Measurements from ENCODE around the gene RPP40. TPM values are rescaled to one million over a fixed set of nuclear protein-coding genes. Genes with fewer than 3 reads are reported as not detected.

Gene RPP40
- polyA plus RNA-seq, 1 of the 3 experiments (the other 2 are of a cell fraction), result 9.8 TPM

GRCh38 chr6:4950076-4950475, 53.8 kb downstream of the RPP40 start:
- peaks cover 0 to 22% of the 10 kb centered on the region in 2 experiments for H3K36me3 ChIP-seq (replicated peaks in 1 of 2; ENCODE audit: control insufficient read depth in 1 of 2, insufficient read depth in 2 of 2, low read length in 1 of 2)
- no peak for DNase-seq
- ChIA-PET CTCF (no interaction called here), POLR2A (no interaction called here)
- H3K27me3 ChIP-seq (ENCODE audit: insufficient read depth), result no peaks in the 10 kb centered on the region
- no peak overlapping the region for H3K9ac ChIP-seq
- H3K4me3 ChIP-seq (ENCODE audit: low read depth in 2 of 2, low read length in 1 of 2), result no peak overlapping the region
- no peaks in the 10 kb centered on the region for H4K20me1 ChIP-seq (ENCODE audit: insufficient read depth)
- H3K4me2 ChIP-seq, result no peak overlapping the region
- H3K27ac ChIP-seq (ENCODE audit: low read depth in 2 of 2, low read length in 1 of 2), result no peak overlapping the region
- no peaks in the 10 kb centered on the region for H3F3A ChIP-seq (replicated peaks; ENCODE audit: insufficient read depth)
- 99% methylated on average over 11 of the region's 11 CpGs for WGBS (ENCODE audit: low lambda C conversion rate)
- no peak overlapping the region for H2AFZ ChIP-seq (ENCODE audit: low read depth)
- H3K9me3 ChIP-seq, result no peaks in the 10 kb centered on the region
- H3K79me2 ChIP-seq (ENCODE audit: insufficient read depth), result no peaks in the 10 kb centered on the region
- H3K9me2 ChIP-seq, result no peaks in the 10 kb centered on the region
- TF ChIP-seq CHD2 (IDR thresholded peaks at IDR 0.05; ENCODE audit: low read length, partially characterized antibody) (no peak), RCOR1 (IDR thresholded peaks at IDR 0.05; ENCODE audit: low read length) (no peak), GABPA (IDR thresholded peaks at IDR 0.05; ENCODE audit: low read depth) (no peak), GATA2 (CRISPR knock-in tag; IDR thresholded peaks at IDR 0.05) (no peak), CTCF (IDR thresholded peaks at IDR 0.05) (no peak), RXRA (IDR thresholded peaks at IDR 0.05; ENCODE audit: borderline replicate concordance, low read depth) (no peak), SIN3A (IDR thresholded peaks at IDR 0.05; ENCODE audit: borderline replicate concordance, low read depth, low read length) (no peak), JUND (IDR thresholded peaks at IDR 0.05) (no peak)
- H3K4me1 ChIP-seq (ENCODE audit: control insufficient read depth in 1 of 2, insufficient read depth in 2 of 2, low read depth in 1 of 2, low read length in 1 of 2), result peaks cover 0 to 4% of the 10 kb centered on the region in 2 experiments; a peak in 1 of 4 replicates

- CTCF ChIA-PET, result interaction anchor here (1.7 kb wide), 1 partner anchor 8 kb away, joined by 4 read pairs; no protein-coding TSS in a partner anchor
- 97% methylated on average over 10 of the region's 15 CpGs for WGBS (ENCODE audit: low lambda C conversion rate)
- TF ChIP-seq USF1 (IDR thresholded peaks at IDR 0.05; ENCODE audit: borderline replicate concordance, low read depth), result no peak
- no peak for TF ChIP-seq RXRA (IDR thresholded peaks at IDR 0.05; ENCODE audit: borderline replicate concordance, low read depth)
- no peak for TF ChIP-seq GABPA (IDR thresholded peaks at IDR 0.05; ENCODE audit: low read depth)
- no peak for TF ChIP-seq PBX3 (IDR thresholded peaks at IDR 0.05)
- no peak for TF ChIP-seq RCOR1 (IDR thresholded peaks at IDR 0.05; ENCODE audit: low read length)
- TF ChIP-seq JUND (IDR thresholded peaks at IDR 0.05), result no peak
- TF ChIP-seq TAF1 (IDR thresholded peaks at IDR 0.05; ENCODE audit: borderline replicate concordance, low read depth, low read length), result no peak
- TF ChIP-seq FOSL2 (IDR thresholded peaks at IDR 0.05; ENCODE audit: borderline replicate concordance, low read depth), result no peak
- TF ChIP-seq IRF3 (IDR thresholded peaks at IDR 0.05; ENCODE audit: low read depth, low read length), result no peak
- TF ChIP-seq REST (IDR thresholded peaks at IDR 0.05; ENCODE audit: low read depth, low read length), result no peak
- TF ChIP-seq CHD2 (IDR thresholded peaks at IDR 0.05; ENCODE audit: low read length, partially characterized antibody), result no peak
- no peak for TF ChIP-seq RFX5 (IDR thresholded peaks at IDR 0.05; ENCODE audit: low read length)
Measured at GRCh38 chr6:4948781-4949450, 54.9 kb downstream of the RPP40 start.

More at GRCh38 chr6:4948781-4949450, 54.9 kb downstream of the RPP40 start:
- Histone ChIP-seq H3K4me2 (no peak overlapping the region), H3K4me3 (ENCODE audit: low read depth in 2 of 2, low read length in 1 of 2) (no peak overlapping the region), H3K9ac (no peak overlapping the region), H4K20me1 (ENCODE audit: insufficient read depth) (no peaks in the 10 kb centered on the region), H3K27me3 (ENCODE audit: insufficient read depth) (no peaks in the 10 kb centered on the region), H3K4me1 (ENCODE audit: control insufficient read depth in 1 of 2, insufficient read depth in 2 of 2, low read depth in 1 of 2, low read length in 1 of 2) (peaks cover 0 to 4% of the 10 kb centered on the region in 2 experiments; a peak in 1 of 4 replicates), H3K79me2 (ENCODE audit: insufficient read depth) (no peaks in the 10 kb centered on the region), H3K9me2 (no peaks in the 10 kb centered on the region), H3K9me3 (no peaks in the 10 kb centered on the region), H3K27ac (ENCODE audit: low read depth in 2 of 2, low read length in 1 of 2) (no peak overlapping the region), H3K36me3 (replicated peaks in 1 of 2; ENCODE audit: control insufficient read depth in 1 of 2, insufficient read depth in 2 of 2, low read length in 1 of 2) (peaks cover 0 to 13% of the 10 kb centered on the region in 2 experiments), H2AFZ (ENCODE audit: low read depth) (no peak overlapping the region), H3F3A (replicated peaks; ENCODE audit: insufficient read depth) (no peaks in the 10 kb centered on the region)
- no peak for DNase-seq
- POLR2A ChIA-PET, result no interaction called here

All from SK-N-SH (cell line).